Fibroblast of skin of abdomen (primary cell): ENCODE results near the gene ZDHHC14.

Source experiments
- DNase-seq: peaks from one replicate; pipeline ENCODE4 v3.0.0-alpha.2; 2013

ZDHHC14 gene

GRCh38 chr6:157724138-157724820 lies 343.3 kb downstream of the ZDHHC14 start:
- DNase-seq = peak; percentile 60

- no peak for DNase-seq
Measured at GRCh38 chr6:157724960-157725741, 344.2 kb downstream of the ZDHHC14 start.

GRCh38 chr6:157725836-157726235 lies 344.8 kb downstream of the ZDHHC14 start:
- no peak for DNase-seq

- no peak for DNase-seq
Measured at GRCh38 chr6:157726892-157727628, 346.1 kb downstream of the ZDHHC14 start.
